OCI-LY7 (cell line): ENCODE results near the gene RHEBL1.

ENCODE experiments used
- EZH2phosphoT487 ChIP-seq: fragments of 200-600 bp; sonication (generic); IDR thresholded peaks from 2 replicates; pipeline ENCODE4 v1.6.1; 2018; ENCODE audit warnings: low read depth, borderline replicate concordance, mild to moderate bottlenecking, mixed run types, antibody characterized with exemption, low read length, moderate library complexity, mixed read lengths
- TF ChIP-seq, protein P1 (sequence below): fragments of 200-600 bp; sonication (generic); conservative IDR thresholded peaks from 2 replicates; pipeline ENCODE4 v1.5.1; 2014; ENCODE audit warnings: mild to moderate bottlenecking, antibody characterized with exemption, low read length, moderate library complexity, mixed read lengths

DNA sequence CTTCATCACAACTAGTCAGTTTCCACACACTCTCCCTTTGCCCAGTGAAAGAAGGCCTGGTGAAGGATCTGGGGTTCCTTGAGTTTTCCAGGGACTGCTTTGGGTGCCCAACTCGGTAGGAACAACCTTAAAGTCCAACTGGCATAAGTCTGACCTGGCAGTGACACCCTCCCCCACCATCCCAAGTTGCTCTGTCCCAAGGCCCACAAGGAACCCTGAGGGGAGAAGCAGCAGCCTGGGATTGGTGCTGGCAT, 10.8 kb downstream of the RHEBL1 start:
- TF ChIP-seq, protein P1, sequence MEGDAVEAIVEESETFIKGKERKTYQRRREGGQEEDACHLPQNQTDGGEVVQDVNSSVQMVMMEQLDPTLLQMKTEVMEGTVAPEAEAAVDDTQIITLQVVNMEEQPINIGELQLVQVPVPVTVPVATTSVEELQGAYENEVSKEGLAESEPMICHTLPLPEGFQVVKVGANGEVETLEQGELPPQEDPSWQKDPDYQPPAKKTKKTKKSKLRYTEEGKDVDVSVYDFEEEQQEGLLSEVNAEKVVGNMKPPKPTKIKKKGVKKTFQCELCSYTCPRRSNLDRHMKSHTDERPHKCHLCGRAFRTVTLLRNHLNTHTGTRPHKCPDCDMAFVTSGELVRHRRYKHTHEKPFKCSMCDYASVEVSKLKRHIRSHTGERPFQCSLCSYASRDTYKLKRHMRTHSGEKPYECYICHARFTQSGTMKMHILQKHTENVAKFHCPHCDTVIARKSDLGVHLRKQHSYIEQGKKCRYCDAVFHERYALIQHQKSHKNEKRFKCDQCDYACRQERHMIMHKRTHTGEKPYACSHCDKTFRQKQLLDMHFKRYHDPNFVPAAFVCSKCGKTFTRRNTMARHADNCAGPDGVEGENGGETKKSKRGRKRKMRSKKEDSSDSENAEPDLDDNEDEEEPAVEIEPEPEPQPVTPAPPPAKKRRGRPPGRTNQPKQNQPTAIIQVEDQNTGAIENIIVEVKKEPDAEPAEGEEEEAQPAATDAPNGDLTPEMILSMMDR: no peak
- no peak for TF ChIP-seq EZH2phosphoT487
